Skeletal muscle cell (primary cell): ENCODE results near the gene P2RY2.
"Not testable (repeated sequence)": the region's sequence is repeated elsewhere in the genome, so short reads cannot be mapped to it uniquely, and the experiment has no call there.

Experiments
- DNase-seq: peaks from one replicate; pipeline ENCODE4 v3.0.0-alpha.2; 2010; ENCODE audit warnings: low read depth
- H3K4me3 ChIP-seq: 2 replicates; pipeline ENCODE4 v1.5.1; 2011; ENCODE audit warnings: low read depth, mild to moderate bottlenecking, control low read depth, low read length, moderate library complexity

P2RY2 gene

GRCh38 chr11:73258104-73259035 is 40.3 kb downstream of the P2RY2 start:
- H3K4me3 ChIP-seq, result no peak overlapping the region
- DNase-seq, result no peak

DNA sequence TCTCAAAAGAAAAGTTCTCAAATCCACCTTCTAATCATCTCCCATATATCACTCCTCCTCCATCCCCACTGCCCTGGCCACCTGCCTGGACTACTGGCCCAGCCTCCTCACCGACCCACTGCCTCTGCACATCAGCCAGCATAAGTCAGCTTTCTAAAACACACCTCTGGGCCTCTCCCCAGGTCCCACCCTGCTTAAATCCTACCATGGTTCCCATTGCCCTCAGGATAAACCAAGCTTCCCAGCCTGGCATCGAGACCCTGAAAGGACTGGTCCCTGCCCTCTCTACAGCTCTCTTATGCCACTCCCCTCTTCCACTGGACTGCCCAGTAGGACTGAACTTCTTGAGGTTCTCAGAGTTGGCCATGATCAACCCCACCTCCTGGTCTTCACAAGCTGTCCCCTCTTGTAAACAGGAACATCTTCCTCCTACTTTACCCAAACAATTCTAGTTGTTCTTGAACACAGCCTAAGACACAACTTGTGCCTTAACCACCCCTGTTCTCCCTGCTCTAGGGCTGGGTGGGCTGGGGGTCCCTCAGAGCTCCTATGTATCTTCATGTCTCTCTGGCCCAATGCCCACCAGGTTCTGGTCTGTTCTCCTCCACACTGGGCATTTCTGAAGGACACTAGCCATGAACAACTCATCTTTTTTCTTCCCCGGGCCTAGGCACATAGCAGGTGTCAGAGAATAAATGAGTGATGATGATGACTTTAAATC is 41.5 kb downstream of the P2RY2 start:
- no peak overlapping the region for H3K4me3 ChIP-seq
- no peak for DNase-seq

GRCh38 chr11:73260127-73260457 is 42.0 kb downstream of the P2RY2 start:
- H3K4me3 ChIP-seq, result no peak overlapping the region
- DNase-seq, result no peak

- no peak for DNase-seq
- no peak overlapping the region for H3K4me3 ChIP-seq
Measured at GRCh38 chr11:73262851-73263495, 44.9 kb downstream of the P2RY2 start.

DNA sequence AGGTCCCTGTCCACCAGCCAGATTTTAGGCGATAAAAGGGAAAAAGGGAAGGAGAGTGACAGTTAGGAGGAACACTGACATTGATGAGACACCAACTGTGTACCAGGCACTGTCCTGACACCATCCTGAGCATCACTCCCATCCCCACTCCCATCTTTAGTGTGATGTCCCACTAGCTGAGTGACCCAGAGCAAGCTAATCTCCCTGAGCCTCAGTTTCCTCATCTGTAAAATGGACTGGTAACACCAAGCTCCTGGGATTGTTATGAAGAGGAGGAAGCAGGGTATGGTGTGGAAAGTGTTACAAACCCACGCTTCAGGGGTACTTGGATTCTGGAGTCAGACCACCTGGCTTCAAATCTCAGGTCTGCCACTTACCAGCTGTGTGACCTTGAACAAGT is 45.6 kb downstream of the P2RY2 start:
- no peak overlapping the region for H3K4me3 ChIP-seq
- no peak for DNase-seq

GRCh38 chr11:73265278-73265810 is 47.3 kb downstream of the P2RY2 start:
- DNase-seq, result no peak
- no peak overlapping the region for H3K4me3 ChIP-seq

DNA sequence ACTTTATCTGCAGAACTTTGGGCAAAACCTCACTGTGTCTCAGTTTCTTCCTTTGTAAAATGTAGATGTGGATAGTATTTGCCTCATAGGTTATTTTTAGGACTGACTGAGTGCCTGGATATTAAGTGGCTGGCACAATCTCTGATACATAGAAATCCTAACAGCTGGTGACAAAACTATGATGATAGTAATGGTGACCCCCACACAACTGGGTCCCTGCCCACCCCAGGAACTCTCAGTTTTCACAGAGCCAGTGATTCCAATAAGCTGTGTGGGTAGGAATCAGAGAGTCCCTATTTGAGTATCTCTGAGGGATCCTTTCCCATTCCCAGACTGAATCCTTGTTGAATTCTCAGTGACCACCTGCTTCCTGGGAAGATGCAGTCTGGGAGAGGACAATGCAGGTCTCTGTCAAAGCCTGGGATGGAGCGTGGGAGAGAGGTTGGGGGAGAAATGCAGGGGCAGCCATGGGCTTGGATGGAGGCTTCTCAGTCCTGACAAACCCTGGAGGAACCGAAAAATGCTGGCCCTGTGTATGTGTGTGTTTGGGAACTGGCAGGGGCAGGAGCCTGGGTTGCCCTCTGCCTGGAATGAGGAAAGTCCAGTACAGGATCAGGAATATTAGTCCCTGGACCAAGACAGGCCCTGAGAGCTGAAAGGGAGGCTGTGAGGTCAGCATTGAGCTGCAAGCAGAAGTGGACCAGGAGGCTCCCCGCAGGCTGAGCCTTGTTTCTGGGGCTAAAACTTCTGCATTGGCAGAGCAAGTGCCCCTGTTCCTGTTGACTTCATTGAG is 48.0 kb downstream of the P2RY2 start:
- DNase-seq, result no peak
- no peak overlapping the region for H3K4me3 ChIP-seq

DNA sequence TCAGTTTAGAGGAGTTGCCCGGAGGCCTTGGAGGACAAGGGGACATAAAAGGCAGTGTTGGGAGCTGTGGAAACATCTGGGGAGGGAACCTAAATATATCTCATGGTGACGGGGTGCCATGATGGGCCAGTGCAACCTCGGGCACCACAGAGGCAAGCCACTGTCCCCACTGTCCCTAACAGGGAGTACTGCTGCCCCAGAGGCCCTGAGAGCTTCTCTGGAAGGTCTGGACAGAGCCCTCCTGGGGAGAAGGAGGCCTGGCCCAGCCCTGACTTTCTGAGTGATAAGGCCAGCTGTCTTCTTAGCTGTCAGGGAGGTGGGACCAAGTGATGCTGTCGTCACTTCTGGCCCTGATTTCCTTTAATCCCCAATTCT is 48.6 kb downstream of the P2RY2 start:
- H3K4me3 ChIP-seq, result no peak overlapping the region
- DNase-seq, result no peak

DNA sequence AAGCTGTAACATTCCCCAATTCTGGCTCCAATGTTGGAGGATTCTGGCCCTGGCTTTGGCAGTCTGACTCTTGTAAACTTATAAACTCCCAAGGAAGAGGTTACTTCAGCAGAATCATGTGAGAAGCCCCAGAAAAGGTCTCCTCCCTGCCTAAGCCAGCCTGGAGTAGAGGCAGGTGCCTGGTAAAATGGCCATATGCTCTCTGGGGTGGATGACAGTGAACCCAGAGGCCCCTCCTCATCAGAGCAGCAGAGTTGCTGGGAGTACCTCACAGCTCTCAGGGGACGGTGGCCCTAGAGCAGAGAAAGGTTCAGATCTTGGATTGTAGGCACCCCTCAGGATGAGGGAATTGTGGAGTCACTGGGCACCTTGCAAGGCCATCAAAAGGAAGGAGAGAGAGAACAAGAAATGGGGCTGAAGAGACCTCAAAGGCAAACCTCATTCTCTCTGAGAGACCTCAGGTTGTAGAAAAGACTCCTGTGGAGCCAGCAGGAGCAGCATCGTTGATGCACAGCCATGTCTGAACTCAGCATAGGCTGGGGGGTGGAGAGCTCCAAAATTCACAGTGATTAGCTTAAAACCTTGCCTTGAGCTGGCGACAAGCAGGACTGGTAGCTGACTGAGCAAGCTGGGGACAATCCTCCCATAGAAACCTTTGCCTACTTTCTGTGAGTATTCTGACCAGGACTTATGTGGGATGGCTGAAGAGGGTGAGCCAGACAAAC is 49.2 kb downstream of the P2RY2 start:
- DNase-seq, result no peak
- no peak overlapping the region for H3K4me3 ChIP-seq

- no peak overlapping the region for H3K4me3 ChIP-seq
- no peak for DNase-seq
Measured at GRCh38 chr11:73267906-73268540, 49.9 kb downstream of the P2RY2 start.

DNA sequence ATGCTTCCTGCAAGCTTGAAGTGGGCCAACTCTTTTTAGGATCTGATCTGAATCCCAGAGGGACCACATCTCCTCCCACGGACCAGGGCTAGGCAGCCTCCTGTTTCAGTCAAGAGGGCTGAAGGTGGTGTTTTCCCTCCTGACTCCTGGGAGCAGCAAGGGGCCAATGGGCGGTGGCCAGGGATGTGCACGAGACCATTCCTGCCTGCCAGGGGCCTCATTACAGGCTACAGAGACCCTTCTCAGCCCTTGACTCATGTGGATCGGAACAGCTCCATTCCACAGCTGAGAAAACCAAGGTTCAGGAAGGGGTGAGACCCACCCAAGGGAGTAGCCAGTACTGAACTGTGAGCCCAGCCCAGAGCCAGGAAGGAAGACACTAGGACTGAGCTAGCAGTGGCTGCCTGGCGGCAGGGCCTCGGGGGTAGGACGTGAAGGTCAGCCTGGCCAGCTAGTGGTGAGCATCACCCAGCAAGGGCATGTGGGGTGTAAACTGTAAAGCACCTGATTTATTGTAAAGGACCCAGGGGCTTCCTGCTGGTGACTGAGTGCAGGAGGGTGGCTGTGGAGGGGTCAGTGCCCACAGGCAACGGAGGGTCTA is 50.7 kb downstream of the P2RY2 start:
- no peak for DNase-seq

DNA sequence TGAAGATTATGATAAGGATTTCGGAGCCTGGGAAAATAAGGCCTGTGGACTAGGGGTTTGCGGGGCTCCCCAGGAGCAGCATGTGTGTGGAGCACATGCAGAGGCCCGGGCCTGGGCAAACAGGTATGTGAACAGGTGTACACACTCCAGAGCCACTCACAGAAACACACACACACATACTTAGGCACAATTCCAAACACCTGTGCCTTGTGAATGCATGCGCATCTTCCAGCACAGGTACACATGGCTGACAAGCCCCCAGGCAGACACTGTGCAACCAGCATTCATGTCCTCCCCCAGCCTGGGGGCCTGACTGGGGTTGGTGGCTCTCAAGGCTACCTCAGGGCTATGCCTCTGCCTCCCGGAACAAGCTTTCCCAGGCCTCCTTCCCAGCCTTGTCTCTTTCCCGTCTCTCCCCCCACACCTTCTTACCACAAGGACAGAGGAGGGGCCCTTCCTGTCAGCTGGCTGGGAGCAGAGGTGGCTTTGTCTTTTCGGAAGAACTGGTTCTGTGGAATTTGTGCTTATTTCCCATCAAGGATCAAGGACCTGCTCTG is 51.5 kb downstream of the P2RY2 start:
- DNase-seq, result no peak
- H3K4me3 ChIP-seq, result no peak overlapping the region

More for the DNA sequence above, 50.7 kb downstream of the P2RY2 start:
- no peak overlapping the region for H3K4me3 ChIP-seq

DNA sequence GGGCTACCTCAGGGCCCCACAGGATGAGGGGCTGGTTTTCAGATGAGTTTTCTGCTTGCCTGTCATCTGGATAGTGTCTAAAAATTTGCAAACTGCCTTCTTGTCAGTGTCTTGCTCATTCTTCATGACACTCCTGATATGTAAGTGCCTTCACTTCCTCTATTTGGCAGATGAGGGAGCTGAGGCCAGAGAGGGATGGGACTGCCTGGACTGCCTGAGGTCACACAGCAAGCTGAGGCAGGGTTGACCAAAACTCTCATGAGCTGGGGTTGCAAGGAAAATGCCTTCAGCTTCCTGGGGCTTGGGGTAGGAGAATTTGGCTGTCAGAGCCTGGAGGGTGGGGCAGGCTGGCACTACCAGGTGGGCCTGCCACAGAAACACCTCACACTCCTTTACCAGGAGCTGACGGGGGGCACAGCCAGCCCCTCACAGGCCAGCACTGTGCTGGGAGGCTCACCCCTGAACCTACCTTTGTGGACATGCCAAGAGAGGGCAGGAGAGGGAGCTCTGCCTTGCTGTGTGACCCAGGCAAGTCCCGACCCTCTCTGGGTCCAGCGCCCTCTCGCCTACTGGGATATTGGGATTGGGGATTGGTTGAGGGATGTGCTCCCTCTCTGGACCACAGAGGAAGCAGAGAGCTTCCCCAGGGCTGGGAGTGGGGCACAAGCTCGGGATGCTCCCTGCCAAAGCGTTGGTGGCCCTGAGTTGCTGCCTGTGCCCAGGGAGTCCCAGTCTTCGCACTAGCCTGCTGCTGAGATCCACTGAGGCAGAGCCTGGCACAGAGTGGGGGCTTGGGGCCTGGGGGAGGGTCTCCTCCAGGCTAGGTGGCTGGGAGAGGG is 52.2 kb downstream of the P2RY2 start:
- no peak for DNase-seq
- H3K4me3 ChIP-seq, result no peak overlapping the region

DNA sequence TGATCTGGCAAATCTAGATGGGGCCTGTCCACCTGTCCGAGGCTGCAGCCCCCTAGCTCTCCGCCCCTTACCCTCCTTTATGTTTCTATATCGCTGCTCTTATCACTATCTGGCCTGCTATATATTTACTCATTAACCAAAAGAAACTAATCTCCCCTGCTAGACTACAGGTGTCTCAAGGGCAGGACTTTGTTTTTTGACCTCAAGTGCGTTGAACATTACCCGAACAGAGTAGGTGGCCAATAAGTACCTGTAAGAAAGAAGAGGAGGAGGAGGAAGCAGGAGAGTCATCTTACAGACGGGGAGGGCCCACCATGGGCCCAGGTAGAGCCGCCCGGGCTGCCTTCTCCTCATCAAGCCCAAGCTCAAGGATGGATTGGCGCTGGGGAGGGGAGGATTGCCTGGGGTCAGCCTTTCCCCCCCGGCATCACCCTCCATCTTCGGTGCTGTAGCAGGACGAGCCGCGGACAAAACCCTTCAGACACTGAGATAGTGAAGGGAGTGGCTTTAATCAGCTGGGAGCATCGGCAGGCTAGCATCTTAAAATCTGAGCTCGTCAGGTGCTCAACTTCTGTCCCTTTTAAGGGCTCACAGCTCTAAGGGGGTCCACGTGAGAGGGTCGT is 52.9 kb downstream of the P2RY2 start:
- no peak for DNase-seq
- no peak overlapping the region for H3K4me3 ChIP-seq

- DNase-seq, H3K4me3 ChIP-seq: not testable (repeated sequence)
Measured at GRCh38 chr11:73271478-73271865, 53.4 kb downstream of the P2RY2 start.

DNA sequence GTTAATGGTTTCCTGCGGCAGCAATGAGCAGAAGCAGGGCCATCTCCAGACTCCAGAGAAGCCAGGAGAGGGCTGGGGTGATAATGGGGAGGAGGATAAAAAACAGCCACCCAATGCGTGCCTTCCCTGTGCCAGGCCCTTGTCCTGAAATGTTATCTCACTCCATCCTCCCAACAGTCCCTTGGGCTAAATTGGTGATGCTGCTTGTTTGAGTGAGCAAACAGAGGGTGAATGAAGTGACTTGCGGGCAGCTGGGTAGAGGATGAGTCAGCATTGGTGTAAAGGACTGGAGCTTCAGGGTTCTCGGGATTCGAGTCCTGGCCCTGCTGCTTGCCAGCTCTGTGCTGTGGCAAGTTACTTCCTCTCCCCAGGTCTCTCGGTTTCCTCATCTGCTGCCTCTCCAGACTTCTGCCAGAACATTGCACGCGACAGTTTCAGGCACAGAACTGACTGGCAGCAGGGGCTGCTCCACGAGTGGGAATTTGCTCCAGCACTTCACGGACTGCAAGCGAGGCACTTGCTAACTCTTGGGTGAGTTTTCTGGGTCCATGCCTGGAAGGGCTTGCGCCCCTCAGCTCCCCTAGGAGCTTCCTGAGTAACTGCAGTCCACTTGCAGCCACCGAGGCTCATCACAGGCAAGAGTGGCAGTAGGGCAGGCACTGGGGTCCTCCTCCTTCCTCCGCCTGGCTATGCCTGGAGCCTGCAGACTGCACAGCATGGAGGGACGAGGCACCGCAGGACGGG is 54.0 kb downstream of the P2RY2 start, which contains the start of gene P2RY6:
P2RY6 (plus strand) TSS at position 403 of the 744 bp plus-strand sequence. CDS start 24,181 bp downstream, outside the sequence.
- DNase-seq, result no peak
- H3K4me3 ChIP-seq, result no peak within 1 kb of the TSS
